ENCODE measurements around the gene C16orf92.

GRCh38 chr16:30064729-30065101 lies 41.7 kb downstream of the C16orf92 start:
- TF ChIP-seq, protein P1, sequence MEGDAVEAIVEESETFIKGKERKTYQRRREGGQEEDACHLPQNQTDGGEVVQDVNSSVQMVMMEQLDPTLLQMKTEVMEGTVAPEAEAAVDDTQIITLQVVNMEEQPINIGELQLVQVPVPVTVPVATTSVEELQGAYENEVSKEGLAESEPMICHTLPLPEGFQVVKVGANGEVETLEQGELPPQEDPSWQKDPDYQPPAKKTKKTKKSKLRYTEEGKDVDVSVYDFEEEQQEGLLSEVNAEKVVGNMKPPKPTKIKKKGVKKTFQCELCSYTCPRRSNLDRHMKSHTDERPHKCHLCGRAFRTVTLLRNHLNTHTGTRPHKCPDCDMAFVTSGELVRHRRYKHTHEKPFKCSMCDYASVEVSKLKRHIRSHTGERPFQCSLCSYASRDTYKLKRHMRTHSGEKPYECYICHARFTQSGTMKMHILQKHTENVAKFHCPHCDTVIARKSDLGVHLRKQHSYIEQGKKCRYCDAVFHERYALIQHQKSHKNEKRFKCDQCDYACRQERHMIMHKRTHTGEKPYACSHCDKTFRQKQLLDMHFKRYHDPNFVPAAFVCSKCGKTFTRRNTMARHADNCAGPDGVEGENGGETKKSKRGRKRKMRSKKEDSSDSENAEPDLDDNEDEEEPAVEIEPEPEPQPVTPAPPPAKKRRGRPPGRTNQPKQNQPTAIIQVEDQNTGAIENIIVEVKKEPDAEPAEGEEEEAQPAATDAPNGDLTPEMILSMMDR (conservative IDR thresholded peaks at IDR 0.05 in 1 of 2, IDR thresholded peaks at IDR 0.05 in 1 of 2; ENCODE audit: extremely low read depth in 1 of 2, insufficient read depth in 1 of 2, low read depth in 1 of 2, low read length in 2 of 2): no peak
- TF ChIP-seq EZH2 (IDR thresholded peaks at IDR 0.05; ENCODE audit: borderline replicate concordance, low read length): no peak
